SJCRH30 (cell line): ENCODE results near the gene ITPKB. TPM values are rescaled to one million over a fixed set of nuclear protein-coding genes. Genes with fewer than 3 reads are reported as not detected.
"Not testable (repeated sequence)": the region's sequence is repeated elsewhere in the genome, so short reads cannot be mapped to it uniquely, and the experiment has no call there.

Source experiments
- DNase-seq, 2 experiments: peaks; one replicate each; pipeline ENCODE4 v3.0.0-alpha.2; 2015 to 2020
- H3K27ac ChIP-seq: fragments of 250-450 bp; sonication (Bioruptor Pico); 2 replicates; pipeline ENCODE4 v1.5.1; 2020; ENCODE audit warnings: mild to moderate bottlenecking, moderate library complexity
- H3K27me3 ChIP-seq: fragments of 250-450 bp; sonication (Bioruptor Pico); 2 replicates; pipeline ENCODE4 v1.5.1; 2020; ENCODE audit warnings: mild to moderate bottlenecking, moderate library complexity
- H3K36me3 ChIP-seq: fragments of 250-450 bp; sonication (Bioruptor Pico); 2 replicates; pipeline ENCODE4 v1.5.1; 2020; ENCODE audit warnings: mild to moderate bottlenecking, moderate library complexity
- H3K4me1 ChIP-seq: fragments of 250-450 bp; sonication (Bioruptor Pico); 2 replicates; pipeline ENCODE4 v1.5.1; 2020; ENCODE audit warnings: mild to moderate bottlenecking, moderate library complexity
- H3K4me3 ChIP-seq: fragments of 250-450 bp; sonication (Bioruptor Pico); 2 replicates; pipeline ENCODE4 v1.5.1; 2020; ENCODE audit warnings: mild to moderate bottlenecking, moderate library complexity
- H3K9me3 ChIP-seq: fragments of 250-450 bp; sonication (Bioruptor Pico); replicated peaks from 2 replicates; pipeline ENCODE4 v1.5.1; 2020; ENCODE audit warnings: mild to moderate bottlenecking, moderate library complexity
- total RNA-seq: library from RNA; depleted of rRNA; stranded (reverse); fragments of >200 nt; shearing (Covaris generic); gene quantifications from 2 replicates; pipeline ENCODE4 v1.2.3, GENCODE V29; 2014

The ITPKB gene
- total RNA-seq, 1 experiment from 2014 or later, result 23.2 TPM

DNA sequence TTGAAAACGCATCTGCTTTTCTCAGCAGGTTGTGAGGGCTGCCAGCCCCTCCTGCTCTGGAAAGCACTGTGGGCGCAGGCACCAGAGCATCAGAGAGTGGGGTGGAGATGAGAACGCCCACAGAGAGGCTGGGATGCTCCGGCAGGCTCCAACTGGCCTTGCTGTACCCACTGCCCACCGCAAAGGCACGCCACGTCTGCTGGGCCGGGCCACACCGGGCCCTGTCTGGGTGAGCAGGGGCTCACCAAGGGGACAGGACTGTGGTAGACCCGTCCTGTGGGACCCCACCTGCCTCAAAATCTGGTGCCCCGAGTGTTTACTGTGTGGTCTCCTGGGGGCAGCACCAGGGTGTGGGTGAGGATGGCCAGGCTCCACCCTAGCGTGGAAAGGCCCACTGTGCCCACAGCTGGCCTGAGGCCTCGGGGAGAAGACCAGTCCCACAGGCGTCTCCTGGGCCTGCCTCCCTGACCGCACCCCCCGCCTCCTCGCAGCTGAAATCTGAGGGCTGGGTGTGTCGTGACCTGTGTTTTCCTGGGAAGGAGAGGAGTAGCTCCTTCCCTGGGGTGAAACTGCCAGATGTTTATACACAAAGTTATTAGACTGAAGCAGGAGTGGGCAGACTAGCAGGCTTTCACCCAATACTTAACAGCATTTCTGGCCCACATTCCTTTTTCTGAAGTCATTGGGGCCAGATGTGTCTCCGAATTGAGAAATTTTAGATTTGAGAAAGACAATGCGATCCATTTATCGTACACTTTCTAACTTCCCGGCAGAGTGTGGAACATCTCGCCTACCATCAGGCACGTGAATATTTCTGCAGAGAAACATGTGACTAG is 136.7 kb downstream of the ITPKB start:
- Histone ChIP-seq H3K27me3 (no peaks in the 10 kb centered on the region), H3K36me3 (no peaks in the 10 kb centered on the region), H3K4me1 (peaks cover 6% of the 10 kb centered on the region; the same call in 1 of the 2 replicates), H3K9me3 (no peaks in the 10 kb centered on the region), H3K27ac (no peak overlapping the region), H3K4me3 (no peak overlapping the region)
- DNase-seq, result peak in 1 of 2 experiments; percentile 24

DNA sequence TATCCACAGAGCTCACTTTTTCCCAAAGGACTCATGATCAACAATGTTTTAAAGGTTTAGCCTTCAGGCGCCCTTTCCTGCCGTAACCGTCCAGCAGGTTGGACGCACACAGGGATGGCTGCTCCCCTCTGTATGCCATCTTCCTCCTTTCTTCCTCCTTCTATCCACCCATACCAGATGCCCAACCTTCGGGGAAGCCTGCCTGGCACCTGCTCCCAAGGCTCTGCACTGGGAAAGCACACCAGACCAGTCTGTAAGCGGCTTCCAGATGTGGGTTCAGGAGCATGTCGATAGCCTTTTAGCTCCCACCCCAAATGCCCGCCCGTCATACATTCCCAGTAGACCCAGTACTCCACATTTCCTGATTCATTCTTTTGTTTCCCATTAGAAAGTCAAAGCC is 137.6 kb downstream of the ITPKB start:
- Histone ChIP-seq H3K27ac (no peak overlapping the region), H3K4me3 (no peak overlapping the region), H3K9me3 (no peaks in the 10 kb centered on the region), H3K36me3 (no peaks in the 10 kb centered on the region), H3K27me3 (no peaks in the 10 kb centered on the region), H3K4me1 (peaks cover 6% of the 10 kb centered on the region; the same call in 1 of the 2 replicates)
- DNase-seq, result no peak

DNA sequence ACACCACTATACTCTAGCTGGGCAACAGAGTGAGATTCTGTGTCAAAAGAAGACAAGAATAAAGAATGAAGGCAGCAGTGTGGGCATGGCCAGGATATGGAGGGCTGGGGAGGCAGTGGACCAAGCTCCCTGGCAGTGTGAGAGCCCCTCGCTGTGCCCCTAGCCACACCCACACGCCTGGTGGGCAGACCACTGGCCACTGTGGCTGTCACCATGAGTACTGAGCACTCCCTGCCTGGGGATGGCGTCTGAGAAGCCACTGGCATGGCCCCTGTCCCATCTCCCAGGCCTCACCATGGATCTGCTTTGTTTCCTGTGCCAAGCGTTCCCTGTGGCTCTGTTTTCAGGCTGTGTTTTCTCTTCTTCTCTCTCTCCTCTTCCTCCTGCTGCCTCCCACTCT is 138.8 kb downstream of the ITPKB start:
- no peak for DNase-seq
- no peak overlapping the region for H3K4me3 ChIP-seq

DNA sequence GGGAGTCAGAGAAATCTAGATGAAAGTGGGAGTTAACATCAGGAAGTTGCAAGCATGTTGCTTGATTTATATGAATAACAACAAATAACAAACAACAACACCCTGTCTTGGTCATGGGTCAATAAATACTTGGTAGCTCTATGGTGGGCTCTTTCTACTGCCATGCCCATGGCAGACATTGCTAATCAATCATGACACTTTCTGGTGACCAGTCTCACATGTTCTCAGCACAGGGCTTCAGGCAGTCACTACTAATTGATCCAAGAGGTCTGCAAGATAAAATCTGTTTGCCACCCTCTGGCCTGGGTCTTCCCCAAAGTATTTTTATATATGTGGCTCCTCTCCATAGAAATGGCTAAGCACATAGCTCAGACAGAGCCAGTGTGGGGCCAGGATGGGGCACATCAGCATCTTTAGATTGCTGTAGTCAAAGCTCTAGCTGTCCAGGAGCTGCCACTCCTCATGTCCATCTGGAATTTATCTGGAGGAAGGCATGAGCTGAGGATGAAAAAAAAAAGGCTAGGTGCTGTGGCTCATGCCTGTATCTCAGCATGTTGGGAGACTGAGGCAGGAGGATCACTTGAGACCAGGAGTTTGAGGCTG is 139.3 kb downstream of the ITPKB start:
- Histone ChIP-seq H3K36me3 (no peaks in the 10 kb centered on the region), H3K9me3 (0 out of 2 replicates have a peak, but pooled peaks cover 3% of the 10 kb centered on the region)
- no peak for DNase-seq

More for the DNA sequence above, 138.8 kb downstream of the ITPKB start:
- Histone ChIP-seq H3K9me3 (0 out of 2 replicates have a peak, but pooled peaks cover 3% of the 10 kb centered on the region), H3K27ac (no peak overlapping the region), H3K36me3 (no peaks in the 10 kb centered on the region), H3K4me1 (peaks cover 6% of the 10 kb centered on the region; the same call in 1 of the 2 replicates), H3K27me3 (no peaks in the 10 kb centered on the region)

DNA sequence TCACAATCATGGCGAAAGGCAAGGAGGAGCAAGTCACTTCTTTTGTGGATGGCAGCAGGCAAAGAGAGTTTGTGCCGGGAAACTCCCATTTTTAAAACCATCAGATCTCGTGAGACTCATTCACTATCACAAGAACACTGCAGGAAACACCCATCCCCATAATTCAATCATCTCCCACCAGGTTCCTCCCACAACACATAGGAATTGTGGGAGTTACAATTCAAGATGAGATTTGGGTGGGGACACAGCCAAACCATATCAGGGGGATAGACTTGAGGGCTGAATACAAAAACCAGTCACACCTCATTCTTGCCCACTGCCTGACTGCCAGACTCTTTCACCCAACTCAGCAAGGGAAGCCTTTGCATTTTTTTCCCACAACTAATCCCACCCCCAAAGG is 140.1 kb downstream of the ITPKB start:
- not testable (repeated sequence) for H3K4me1 ChIP-seq, H3K27me3 ChIP-seq, H3K36me3 ChIP-seq, DNase-seq, H3K9me3 ChIP-seq, H3K4me3 ChIP-seq, H3K27ac ChIP-seq

More for the DNA sequence above, 139.3 kb downstream of the ITPKB start:
- H3K4me1 ChIP-seq, result peaks cover 6% of the 10 kb centered on the region; the same call in 1 of the 2 replicates
- no peak overlapping the region for H3K4me3 ChIP-seq
- H3K27me3 ChIP-seq, result no peaks in the 10 kb centered on the region
- no peak overlapping the region for H3K27ac ChIP-seq

DNA sequence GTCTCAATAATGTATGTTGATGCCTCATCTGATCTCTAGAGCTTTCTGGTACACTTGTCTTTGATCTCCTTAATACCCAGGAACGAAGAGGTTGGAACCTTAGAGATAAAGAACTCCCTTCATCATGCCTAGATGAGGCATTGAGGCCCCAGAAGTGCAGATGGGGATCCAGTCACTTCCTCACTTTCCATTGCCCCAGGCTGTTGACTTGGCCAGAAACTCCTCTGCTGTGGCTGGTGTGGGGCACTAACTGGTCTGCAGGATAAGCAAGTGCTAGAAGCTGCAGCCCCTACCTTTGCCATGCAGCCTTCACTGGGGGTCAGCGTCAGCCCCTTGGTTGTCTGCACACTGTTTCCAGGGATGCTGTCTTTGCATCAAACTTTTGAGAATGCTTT is 140.6 kb downstream of the ITPKB start:
- DNase-seq, result no peak
- Histone ChIP-seq H3K4me3 (no peak overlapping the region), H3K9me3 (0 out of 2 replicates have a peak, but pooled peaks cover 3% of the 10 kb centered on the region), H3K27ac (no peak overlapping the region), H3K27me3 (no peaks in the 10 kb centered on the region), H3K36me3 (no peaks in the 10 kb centered on the region), H3K4me1 (peaks cover 6% of the 10 kb centered on the region; the same call in 1 of the 2 replicates)

DNA sequence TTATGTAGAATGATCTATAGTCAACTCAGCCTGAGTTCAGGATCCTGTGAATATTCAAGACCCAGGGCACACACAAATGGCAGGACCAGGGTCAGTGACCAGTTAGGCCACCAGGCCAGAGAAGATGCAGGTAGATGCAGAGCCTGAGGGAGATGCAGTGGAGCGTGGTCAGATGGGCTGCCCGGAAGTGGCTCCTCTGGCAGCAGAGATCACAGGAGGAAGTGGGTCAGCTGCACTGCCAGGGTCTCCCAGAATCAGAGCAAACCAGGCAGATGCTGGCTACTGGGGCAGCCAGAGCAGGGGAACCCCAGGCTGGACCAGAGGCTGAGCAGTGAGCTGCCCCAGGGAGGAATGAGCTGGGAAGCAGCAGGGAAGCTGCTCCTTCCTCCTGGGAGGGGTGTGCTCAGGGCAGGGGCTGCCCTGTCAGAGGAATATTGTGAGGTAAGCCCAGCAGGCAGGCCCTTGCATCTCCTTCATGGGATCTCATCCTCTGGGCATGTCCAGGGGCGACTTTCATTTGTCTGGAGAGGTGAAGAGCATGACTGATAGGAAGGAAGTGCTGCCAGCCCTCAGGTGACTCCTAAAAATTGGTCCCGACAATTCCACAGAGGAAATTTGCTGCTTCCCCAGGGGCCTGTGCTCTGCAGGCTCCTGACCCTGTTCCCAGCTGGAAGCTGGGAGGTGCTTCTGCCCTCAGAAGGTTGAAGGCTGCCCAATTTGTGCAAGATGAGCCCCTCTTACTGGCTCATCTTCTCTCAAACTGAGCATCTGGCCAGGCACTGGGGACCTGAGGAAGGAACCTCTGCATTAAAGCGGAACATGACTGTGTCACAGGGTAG is 141.2 kb downstream of the ITPKB start:
- Histone ChIP-seq H3K27ac (no peak overlapping the region), H3K36me3 (no peaks in the 10 kb centered on the region), H3K9me3 (0 out of 2 replicates have a peak, but pooled peaks cover 3% of the 10 kb centered on the region), H3K4me1 (peaks cover 5% of the 10 kb centered on the region; the same call in 1 of the 2 replicates), H3K4me3 (no peak overlapping the region), H3K27me3 (no peaks in the 10 kb centered on the region)
- DNase-seq, result no peak

DNA sequence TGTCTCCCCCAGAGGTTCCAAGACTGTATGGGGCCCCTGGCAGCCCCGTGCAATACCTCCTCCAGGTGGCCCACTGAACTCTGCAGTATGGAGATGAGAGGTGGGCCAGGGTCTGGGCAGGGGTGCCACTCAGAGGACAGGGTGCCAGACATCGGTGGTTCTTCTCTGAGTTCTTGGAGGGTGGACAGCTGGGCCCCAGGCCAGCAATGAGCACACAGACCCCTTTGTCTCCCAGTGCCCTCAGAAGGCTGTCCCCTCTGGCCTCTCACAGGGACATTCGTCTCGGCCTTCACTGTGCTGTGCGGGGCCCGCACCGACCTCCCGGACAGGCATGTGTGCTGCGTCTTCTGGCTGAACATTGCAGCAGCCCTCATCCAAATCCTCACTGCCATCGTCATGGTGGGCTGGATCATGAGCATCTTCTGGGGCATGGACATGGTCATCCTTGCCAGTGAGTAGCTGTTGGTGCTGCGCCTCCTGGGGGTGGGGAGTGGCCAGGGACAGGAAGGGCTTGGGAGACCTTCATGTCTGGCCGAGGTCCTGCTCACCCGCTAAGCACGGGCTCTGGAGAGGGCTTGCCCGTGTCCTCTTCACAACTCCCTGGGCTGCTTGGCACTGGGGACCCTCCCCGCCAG is 142.4 kb downstream of the ITPKB start:
- Histone ChIP-seq H3K36me3 (no peaks in the 10 kb centered on the region), H3K27ac (no peak overlapping the region), H3K4me3 (no peak overlapping the region), H3K4me1 (no peaks in the 10 kb centered on the region), H3K27me3 (no peaks in the 10 kb centered on the region), H3K9me3 (0 out of 2 replicates have a peak, but pooled peaks cover 3% of the 10 kb centered on the region)
- DNase-seq, result no peak

DNA sequence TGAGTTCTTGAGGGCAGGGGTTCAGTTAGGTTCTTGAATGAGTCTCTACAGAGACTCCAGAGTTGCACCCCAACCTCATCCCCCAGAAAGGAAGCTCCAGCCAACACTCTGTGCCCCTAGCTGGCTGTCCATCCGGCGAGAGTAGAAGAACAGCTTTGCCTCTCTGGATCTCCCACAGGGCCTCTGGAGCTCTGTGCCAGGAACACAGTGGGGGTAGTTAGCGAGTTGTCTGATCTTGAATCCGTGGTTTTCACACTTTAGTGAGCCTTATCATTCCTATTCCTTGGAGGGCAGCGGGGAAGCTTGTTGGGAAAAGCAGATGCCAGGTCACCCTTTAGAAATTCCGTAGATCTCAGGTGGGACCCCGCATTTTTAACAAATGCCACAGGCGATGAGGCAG is 145.5 kb downstream of the ITPKB start:
- Histone ChIP-seq H3K4me3 (no peak overlapping the region), H3K9me3 (0 out of 2 replicates have a peak, but pooled peaks cover 3% of the 10 kb centered on the region), H3K27ac (no peak overlapping the region), H3K27me3 (no peaks in the 10 kb centered on the region), H3K4me1 (no peaks in the 10 kb centered on the region), H3K36me3 (no peaks in the 10 kb centered on the region)
- DNase-seq, result no peak

DNA sequence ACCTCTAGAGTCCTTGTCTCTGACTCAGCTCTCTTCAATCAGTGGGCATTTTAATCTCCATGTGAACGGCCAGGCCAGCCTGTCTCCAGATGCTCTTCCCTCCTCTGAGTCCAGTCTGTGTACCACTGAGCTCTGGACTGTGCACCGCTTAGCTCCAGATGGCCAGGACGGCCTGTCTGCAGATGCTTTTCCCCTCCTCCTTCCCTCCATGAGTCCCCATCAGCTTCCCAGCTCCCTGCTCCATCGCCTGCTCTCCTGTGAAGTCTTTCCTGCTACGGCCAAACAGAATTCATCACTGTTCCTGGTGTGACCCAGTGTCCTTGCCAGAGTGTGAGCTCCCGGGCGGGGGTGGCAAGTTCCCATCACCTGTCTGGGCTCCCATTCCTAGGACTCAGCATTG is 148.5 kb downstream of the ITPKB start:
- Histone ChIP-seq H3K27me3 (no peaks in the 10 kb centered on the region), H3K4me3 (no peak overlapping the region), H3K4me1 (no peaks in the 10 kb centered on the region), H3K9me3 (no peaks in the 10 kb centered on the region), H3K36me3 (no peaks in the 10 kb centered on the region), H3K27ac (no peak overlapping the region)
- DNase-seq, result peak; percentile 21 to 44

DNA sequence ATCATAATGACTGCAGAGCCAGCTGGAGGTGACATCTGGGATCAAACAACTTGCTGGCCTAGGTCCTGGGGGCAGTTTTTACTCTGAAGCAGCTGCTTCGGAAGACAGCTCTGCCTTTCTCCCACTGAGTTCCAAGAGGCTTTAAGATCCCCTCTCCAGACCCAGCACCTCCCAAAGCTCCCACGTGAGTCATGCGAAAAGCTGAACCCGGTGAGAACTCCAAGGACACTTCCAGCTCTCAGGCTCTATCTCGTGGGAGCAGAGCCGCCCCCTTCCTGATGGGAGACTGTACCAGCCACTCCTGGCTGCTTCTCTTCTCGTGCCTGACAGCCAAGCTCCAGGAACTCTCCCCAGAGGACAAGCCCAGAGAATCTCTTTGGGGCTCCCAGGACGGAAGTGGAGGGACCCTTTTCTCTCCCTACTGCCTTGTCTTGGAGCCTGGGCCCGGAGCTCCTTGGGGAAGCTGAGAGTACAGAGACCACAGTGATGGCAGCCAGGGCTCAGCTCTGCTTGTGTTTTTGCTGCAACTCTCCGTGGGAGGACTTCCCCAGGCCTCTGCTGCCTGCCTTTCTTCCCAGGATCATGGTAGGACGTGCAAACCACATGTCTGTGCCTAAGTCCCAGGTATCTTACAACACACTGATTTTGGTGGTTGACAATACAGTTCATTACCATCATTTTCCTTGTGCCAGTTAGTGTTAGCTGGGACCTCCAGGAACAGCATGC is 149.9 kb downstream of the ITPKB start:
- no peaks in the 10 kb centered on the region for H3K4me1 ChIP-seq
- no peak for DNase-seq
- H3K27me3 ChIP-seq, result no peaks in the 10 kb centered on the region
- no peak overlapping the region for H3K4me3 ChIP-seq
- H3K9me3 ChIP-seq, result no peaks in the 10 kb centered on the region
- H3K27ac ChIP-seq, result no peak overlapping the region
- H3K36me3 ChIP-seq, result no peaks in the 10 kb centered on the region

DNA sequence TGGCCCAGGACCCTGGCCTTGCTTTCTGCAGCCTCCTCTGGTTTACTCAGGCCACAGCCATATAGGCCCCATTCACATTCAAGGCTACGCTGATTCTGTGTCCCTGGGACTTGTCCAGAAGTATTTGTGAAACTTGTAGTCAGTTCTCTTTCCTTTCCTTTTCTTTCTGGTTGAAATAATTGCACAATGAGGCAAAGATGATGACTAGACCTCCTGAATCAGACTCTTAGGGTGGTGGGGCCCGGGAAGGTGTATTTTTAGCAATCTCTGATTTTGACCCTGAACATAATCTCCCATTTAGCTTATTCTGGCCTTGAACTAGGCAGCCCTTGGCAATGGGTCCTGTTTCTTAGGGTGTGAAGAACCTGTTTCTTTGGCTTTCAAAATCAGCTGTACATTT is 150.6 kb downstream of the ITPKB start:
- DNase-seq, result no peak

DNA sequence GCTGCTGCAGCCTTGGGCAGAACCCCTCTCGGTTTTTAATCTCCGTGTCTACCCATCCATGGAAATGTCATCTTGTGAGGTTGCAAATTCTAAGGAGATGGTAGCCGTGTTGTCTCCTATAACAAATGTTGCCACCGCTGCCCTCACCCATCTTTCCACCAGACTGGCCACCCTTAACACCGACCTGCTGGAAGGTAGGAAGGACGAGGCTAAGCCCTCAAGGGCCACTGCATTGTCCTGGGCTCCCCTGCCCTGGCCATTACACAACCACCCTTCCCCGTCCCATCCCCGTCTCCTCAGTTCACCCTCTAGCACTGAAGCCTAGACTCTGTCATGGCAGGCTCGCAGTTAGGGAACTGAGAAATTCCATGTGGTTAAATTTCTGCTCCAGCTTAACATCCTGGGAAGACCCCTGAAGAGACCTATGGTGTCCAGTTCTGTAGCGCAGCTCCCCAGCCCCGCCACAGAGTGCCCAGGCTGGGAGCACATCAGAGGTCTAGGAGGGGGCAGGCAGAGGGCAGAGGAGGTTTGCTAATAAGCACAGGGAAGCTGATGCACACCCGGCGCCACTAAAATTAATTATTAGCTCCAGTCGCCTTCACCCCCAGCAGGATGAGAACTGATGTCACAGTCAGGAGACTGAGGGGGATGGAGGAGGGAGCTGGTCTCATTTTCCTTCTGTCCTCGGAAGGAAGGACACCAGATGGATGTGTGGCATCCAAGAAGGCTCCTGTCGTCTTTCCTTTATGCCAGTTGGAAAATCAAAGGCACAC is 152.2 kb downstream of the ITPKB start:
- Histone ChIP-seq H3K27ac (no peak overlapping the region), H3K4me1 (no peaks in the 10 kb centered on the region), H3K4me3 (no peak overlapping the region), H3K36me3 (no peaks in the 10 kb centered on the region), H3K9me3 (no peaks in the 10 kb centered on the region), H3K27me3 (no peaks in the 10 kb centered on the region)
- no peak for DNase-seq

More for the DNA sequence above, 150.6 kb downstream of the ITPKB start:
- no peaks in the 10 kb centered on the region for H3K36me3 ChIP-seq
- H3K27ac ChIP-seq, result no peak overlapping the region
- no peaks in the 10 kb centered on the region for H3K4me1 ChIP-seq
- H3K27me3 ChIP-seq, result no peaks in the 10 kb centered on the region
- no peak overlapping the region for H3K4me3 ChIP-seq
- no peaks in the 10 kb centered on the region for H3K9me3 ChIP-seq
